Lung (tissue), 12 donors: ENCODE data around the gene CYP27C1. TPM values are rescaled to one million over a fixed set of nuclear protein-coding genes. Genes with fewer than 3 reads are reported as not detected.

Experiments
- ATAC-seq: fragments of 200-7000 bp; cut with Tn5 transposase; one replicate; pipeline ENCODE4 v1.9.1; 2020; ENCODE audit warnings: moderate number of reproducible peaks; ENCODE audit not compliant: insufficient read depth, low FRiP score
- DNase-seq, 3 donors: peaks; one replicate each; pipeline ENCODE4 v3.0.0-alpha.2; 2013 to 2017
- H3K27ac ChIP-seq, 2 donors: one replicate each; pipeline ENCODE4 v1.5.1; 2013; ENCODE audit warnings: mild to moderate bottlenecking in 2 of 2, moderate library complexity in 2 of 2, control low read depth in 1 of 2, inconsistent platforms in 1 of 2, low read depth in 1 of 2, low read length in 1 of 2
- H3K27me3 ChIP-seq, 3 donors: one replicate each; pipeline ENCODE4 v1.5.1; 2013; ENCODE audit warnings: low read length in 2 of 3; ENCODE audit not compliant: control insufficient read depth in 3 of 3, insufficient read depth in 3 of 3
- H3K36me3 ChIP-seq, 4 donors: one replicate each; pipeline ENCODE4 v1.5.1; 2013; ENCODE audit warnings: low read length in 4 of 4, mild to moderate bottlenecking in 1 of 4, moderate library complexity in 1 of 4; ENCODE audit not compliant: control insufficient read depth in 4 of 4, insufficient read depth in 4 of 4
- H3K4me1 ChIP-seq, 5 donors: one replicate each; pipeline ENCODE4 v1.5.1; 2013; ENCODE audit warnings: low read length in 5 of 5, mild to moderate bottlenecking in 2 of 5, moderate library complexity in 1 of 5; ENCODE audit not compliant: control insufficient read depth in 5 of 5, insufficient read depth in 5 of 5
- H3K4me3 ChIP-seq: one replicate; pipeline ENCODE4 v1.5.1; 2013; ENCODE audit warnings: mild to moderate bottlenecking, control low read depth, moderate library complexity
- H3K9ac ChIP-seq, 2 donors: one replicate each; pipeline ENCODE4 v1.5.1; 2013; ENCODE audit warnings: low read length in 2 of 2, control low read depth in 1 of 2; ENCODE audit not compliant: insufficient read depth in 1 of 2
- H3K9me3 ChIP-seq, 4 donors: one replicate each; pipeline ENCODE4 v1.5.1; 2013; ENCODE audit warnings: low read length in 3 of 4, mild to moderate bottlenecking in 1 of 4, moderate library complexity in 1 of 4; ENCODE audit not compliant: control insufficient read depth in 4 of 4, insufficient read depth in 3 of 4
- CTCF ChIP-seq: IDR thresholded peaks from 2 replicates; pipeline ENCODE4 v1.5.1; 2012; ENCODE audit warnings: mild to moderate bottlenecking; ENCODE audit errors: control extremely low read depth, extremely low read depth
- WGBS, 2 donors: extraction: QIAGEN DNeasy Blood & Tissue Kit; methylation state at CpG; one replicate each; pipeline ENCODE4 v1.1.7; 2013; 5-methylcytosine and 5-hydroxymethylcytosine counted together
- polyA plus RNA-seq, 2 donors: library from polyadenylated mRNA; stranded (reverse); fragments of 200-250 nt; gene quantifications; one replicate each; pipeline ENCODE4 v1.2.1, GENCODE V29; 2013
- total RNA-seq, 2 donors: library from RNA; depleted of rRNA in 1 of 2; stranded (reverse); fragments of >200 nt in 1 of 2; gene quantifications; one replicate each; pipeline ENCODE4 v1.2.1, GENCODE V29; 2014 to 2021
- donor health status: control.
- donor health status: control.
- donor health status: Bipolar disorder and iron deficiency.
- donor health status: healthy.
- donor health status: DM: yes; HTN: yes; CAD: no.

Gene CYP27C1
- total and polyA plus RNA-seq, 4 donors, result 0.04 to 2.9 (median 0.07) TPM

- WGBS, 2 donors, result 64 to 78% methylated on average over 11 of the region's 11 CpGs
- TF ChIP-seq CTCF, result no peak
- no peaks in the 10 kb centered on the region for H3K36me3 ChIP-seq
- no peaks in the 10 kb centered on the region for H3K9me3 ChIP-seq
- no peak overlapping the region for H3K9ac ChIP-seq
- H3K4me3 ChIP-seq, result no peak overlapping the region
- DNase-seq, result no peak
- no peak overlapping the region for H3K27ac ChIP-seq
- H3K27me3 ChIP-seq, result no peaks in the 10 kb centered on the region
- peaks cover 0 to 38% (median 15%) of the 10 kb centered on the region in 5 donors for H3K4me1 ChIP-seq
- no peak for ATAC-seq
Measured at GRCh38 chr2:127158614-127159290, 61.3 kb downstream of the CYP27C1 start.

DNA sequence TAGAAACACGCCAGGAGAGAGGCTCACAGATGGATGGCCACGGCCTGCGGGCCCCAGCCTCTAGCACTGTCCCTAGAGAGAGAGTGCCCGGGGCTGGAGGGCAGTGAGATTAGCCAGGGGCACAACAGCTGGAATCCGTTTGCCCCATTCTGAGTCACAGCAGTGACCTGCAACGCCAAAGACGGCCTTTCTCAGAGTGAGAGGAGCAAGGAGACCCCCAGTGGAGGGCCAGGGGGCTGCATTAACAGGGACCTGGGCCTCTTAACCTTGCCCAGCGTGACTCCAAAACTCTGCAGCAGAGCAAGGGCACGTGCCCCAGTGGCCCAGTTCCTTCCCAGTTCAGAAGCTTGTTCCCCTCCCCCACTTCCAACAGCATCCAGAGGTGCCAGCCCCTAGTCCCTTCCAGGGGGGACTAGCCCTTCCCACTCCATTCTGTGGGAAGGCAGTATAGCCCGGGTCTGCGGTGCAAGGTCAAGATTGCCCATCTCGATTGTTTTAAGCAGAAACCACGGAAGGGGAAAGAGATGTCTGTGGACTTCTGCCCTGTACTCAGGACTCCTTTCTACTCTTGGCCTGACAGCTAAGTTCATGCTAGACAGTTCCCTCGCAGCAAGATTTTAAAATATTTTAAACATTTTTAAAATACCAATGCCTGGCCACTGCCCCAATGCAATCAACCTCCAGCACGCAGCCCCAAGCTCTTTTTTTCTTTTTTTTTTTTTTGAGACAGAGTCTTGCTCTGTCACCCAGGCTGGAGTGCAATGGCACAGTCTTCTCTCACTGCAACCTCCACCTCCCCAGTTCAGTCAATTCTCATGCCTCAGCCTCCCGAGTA is 62.2 kb downstream of the CYP27C1 start:
- H3K9me3 ChIP-seq, result no peaks in the 10 kb centered on the region
- TF ChIP-seq CTCF, result no peak
- peaks cover 0 to 45% (median 17%) of the 10 kb centered on the region in 5 donors for H3K4me1 ChIP-seq
- H3K27ac ChIP-seq, result no peak overlapping the region
- ATAC-seq, result no peak
- peak; percentile 58 to 61 (median 61) for DNase-seq
- H3K36me3 ChIP-seq, result no peaks in the 10 kb centered on the region
- H3K9ac ChIP-seq, result no peak overlapping the region
- WGBS, 2 donors, result 68% methylated on average over 16 of the region's 16 CpGs
- H3K4me3 ChIP-seq, result no peak overlapping the region
- no peaks in the 10 kb centered on the region for H3K27me3 ChIP-seq

GRCh38 chr2:127157114-127157513 is 63.0 kb downstream of the CYP27C1 start:
- Histone ChIP-seq H3K27ac (no peak overlapping the region), H3K36me3 (no peaks in the 10 kb centered on the region), H3K4me3 (no peak overlapping the region), H3K27me3 (no peaks in the 10 kb centered on the region), H3K4me1 (peaks cover 0 to 45% (median 17%) of the 10 kb centered on the region in 5 donors), H3K9me3 (no peaks in the 10 kb centered on the region), H3K9ac (no peak overlapping the region)
- WGBS, 2 donors, result 89 to 92% methylated on average over 6 of the region's 6 CpGs
- no peak for TF ChIP-seq CTCF
- DNase-seq (no peak), ATAC-seq (no peak)
